G401 (cell line): ENCODE results near the gene DOK6. TPM values are rescaled to one million over a fixed set of nuclear protein-coding genes. Genes with fewer than 3 reads are reported as not detected.

ENCODE experiments used
- DNase-seq: peaks from one replicate; pipeline ENCODE4 v3.0.0-alpha.2; 2015; ENCODE audit warnings: low spot score
- in situ Hi-C: cut with HindIII; loops from 2 replicates; pipeline ENCODE4 v1.10.0; 2016; ENCODE audit warnings: low sequenced_read_pairs, mixed read lengths
- total RNA-seq: library from RNA; depleted of rRNA; stranded (reverse); fragments of >200 nt; shearing (Covaris generic); gene quantifications from 2 replicates; pipeline ENCODE4 v1.2.3, GENCODE V29; 2014

Gene DOK6
- total RNA-seq, 1 experiment from 2014 or later: 0.10 TPM

DNA sequence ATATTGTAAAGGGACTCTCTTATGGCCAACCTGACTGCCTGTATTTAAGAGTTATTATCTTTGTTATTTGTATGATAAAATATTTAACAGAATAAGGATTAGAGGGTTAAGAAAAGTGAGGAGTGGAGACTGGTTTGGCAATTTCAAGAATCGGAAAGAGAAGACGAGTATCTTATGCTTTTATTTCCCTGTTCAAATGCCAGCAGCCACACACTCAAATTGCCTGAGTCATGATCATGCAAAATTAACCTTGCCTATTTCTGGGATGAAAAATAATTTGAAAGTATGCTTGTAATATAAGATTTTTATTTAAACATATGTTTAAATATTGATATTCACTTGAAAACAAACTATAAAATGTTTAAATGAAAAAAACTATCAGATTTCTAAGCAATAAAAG, 358.4 kb downstream of the DOK6 start:
- DNase-seq: no peak
- in situ Hi-C loops: no loop called here

DNA sequence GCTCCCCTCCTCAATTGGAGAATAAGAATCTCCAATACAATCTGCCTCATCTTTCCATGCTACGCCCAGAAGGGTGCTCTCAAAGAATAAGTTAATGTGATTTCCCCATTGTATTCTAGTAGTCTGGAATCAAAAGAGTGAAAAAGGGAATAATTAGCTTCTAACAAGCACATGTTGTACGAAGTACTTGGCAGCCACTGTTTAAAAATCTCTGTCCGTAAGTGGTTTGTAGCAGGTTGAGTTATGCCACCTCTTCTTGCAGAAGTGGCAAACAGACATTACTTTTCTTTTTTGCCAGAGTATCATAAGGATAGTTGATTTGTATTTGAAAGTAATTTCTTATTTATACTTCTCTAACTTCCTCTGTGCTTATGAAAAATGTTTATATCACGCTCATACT, 362.3 kb downstream of the DOK6 start:
- DNase-seq: no peak
- in situ Hi-C loops: no loop called here

DNA sequence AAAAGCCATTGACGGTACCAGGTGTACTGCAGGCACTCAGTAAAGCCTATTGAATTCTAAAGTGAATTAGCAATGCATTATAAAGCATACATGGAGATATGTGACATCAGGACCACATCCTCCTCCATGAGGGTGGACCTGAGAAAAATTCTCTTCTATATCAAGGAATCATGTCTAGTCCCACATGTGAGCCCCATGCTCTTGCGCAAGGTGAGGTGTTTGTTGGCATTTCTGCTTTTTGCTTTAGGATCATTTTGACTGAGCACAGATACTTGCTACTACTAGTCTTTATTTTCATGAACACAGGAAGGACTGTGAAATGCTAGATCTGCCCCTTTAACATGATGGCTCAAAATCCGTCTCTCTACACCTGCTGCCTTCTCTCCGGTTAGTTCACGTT, 363.1 kb downstream of the DOK6 start:
- in situ Hi-C loops: no loop called here
- no peak for DNase-seq

DNA sequence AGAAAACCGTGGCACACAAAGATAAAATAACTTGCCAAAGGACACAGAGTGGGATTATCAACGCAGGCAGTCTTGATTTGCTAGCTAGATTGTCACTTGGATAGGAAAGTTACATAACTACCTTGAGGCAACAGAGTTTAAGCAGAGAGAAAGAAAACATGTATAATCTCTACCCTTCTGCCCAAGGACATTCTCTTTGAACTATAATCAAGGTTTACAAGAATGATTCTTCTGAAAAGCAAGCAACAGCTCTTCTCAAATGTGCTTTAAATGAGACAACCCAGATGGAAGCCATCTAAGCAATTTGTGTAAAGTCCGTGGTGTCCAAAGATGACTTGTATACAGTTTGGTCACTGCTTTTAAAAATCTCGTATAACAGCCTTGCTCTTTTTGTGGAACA, 369.6 kb downstream of the DOK6 start:
- no peak for DNase-seq
- in situ Hi-C loops: no loop called here

DNA sequence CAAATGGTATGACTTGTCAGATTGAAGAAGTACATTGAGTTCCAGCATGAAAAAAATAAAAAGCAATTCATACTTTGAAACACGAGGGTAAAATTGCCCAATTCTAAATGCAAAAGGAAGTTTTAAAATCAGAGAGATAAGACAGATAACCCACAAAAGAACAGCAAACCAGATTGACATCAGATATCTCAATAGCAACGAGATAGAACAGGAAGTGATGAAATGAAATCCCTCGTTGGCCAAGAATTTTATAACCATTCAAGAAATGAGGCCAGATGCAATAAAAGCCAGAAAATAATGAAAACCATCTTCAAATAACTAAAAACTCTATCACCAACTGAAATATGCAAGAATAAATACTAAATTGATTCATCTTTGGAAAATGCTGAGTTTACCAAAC, 374.1 kb downstream of the DOK6 start:
- DNase-seq: no peak
- in situ Hi-C loops: no loop called here

DNA sequence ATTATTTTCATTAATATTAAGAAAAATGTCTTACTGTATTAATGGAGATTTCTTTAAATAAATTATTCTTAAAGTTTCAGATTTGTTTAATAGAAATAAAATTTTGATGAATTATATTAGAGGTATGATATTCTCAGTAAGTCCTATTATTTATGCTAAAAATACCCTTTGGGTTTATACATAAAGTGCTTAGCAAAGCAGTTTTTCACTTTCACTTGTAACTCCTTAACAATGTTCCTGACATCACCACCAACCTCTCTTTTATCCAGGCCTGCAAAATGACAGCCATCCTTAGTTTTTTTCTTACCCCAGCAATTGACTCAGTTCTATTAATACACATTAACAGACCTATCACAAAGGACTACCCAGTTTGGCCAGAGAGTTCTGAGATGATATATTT, 376.6 kb downstream of the DOK6 start:
- in situ Hi-C loops: no loop called here
- no peak for DNase-seq

DNA sequence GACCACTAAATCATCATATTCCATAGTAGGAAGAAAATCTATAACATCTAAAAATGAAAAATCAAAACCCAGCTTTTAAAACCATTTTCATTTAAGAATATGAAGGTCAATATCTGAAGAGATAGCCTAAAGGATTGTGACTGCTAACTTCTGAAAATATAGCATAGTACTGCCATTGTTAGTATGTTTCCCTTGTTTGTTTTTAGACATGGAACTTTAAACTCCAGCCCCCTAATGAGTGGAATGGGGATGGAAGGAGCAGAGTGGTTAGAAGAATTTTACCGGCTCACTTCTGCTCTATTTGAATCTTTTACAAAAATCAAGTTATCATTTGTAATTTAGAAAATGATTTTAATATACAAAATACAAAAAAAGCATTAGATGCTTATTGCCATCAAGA, 378.0 kb downstream of the DOK6 start:
- in situ Hi-C loops: no loop called here
- DNase-seq: no peak

DNA sequence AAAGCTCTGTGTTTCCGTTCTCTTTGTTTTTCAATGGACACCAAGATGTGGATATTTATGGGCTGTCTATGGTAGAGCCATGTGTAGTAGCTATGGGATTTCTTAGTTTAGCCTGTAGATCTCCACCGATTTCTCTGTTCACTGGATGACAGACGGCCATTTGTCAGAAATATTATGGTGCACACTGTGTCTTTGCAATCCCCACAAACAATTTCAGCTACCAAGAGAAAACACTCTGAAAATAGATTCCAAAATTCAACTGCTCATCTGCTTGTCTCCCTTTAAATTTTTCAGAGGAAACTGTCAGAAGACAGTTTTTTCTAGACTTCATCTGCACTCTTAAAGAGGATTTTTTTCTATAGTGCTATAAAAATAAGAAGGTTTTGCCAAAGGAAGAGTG, 380.2 kb downstream of the DOK6 start:
- DNase-seq: no peak
- in situ Hi-C loops: no loop called here

DNA sequence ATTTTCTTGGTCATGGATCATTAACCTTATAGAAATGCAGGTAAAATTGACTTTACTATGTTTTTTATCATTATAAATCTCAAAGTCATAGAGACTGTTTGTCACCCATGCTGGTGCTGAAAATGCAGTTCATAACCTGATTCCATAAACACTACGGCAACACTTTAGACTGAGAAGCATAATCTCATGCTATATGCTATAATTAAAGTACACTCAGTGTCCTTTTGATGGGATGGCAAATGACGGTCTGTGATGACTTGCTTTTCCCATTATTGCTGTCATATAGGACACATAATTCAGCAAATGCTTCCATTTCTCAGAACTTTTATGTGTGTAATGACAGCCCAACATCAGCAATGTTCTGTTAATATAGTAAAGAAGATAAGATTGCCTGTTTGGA, 384.1 kb downstream of the DOK6 start:
- DNase-seq: no peak
- in situ Hi-C loops: no loop called here

DNA sequence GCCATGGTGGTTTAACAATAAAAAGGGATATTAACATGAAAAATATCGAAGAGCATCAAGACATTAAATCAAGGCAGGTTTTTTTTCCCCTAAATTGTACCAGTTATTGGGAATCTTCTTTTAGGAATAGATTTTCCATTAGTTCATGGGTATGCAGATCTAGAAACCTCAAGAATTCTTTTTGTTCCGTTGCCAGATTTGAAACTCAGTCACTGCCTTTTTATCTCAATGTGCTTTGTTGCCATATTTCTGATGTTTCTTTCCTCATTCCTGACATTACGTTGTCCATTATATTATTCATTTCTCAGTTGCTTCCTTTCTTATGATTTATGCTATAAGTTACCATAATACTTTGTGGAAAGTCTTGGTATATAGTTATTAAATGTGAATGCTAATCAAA, 384.8 kb downstream of the DOK6 start:
- no peak for DNase-seq
- in situ Hi-C loops: no loop called here

DNA sequence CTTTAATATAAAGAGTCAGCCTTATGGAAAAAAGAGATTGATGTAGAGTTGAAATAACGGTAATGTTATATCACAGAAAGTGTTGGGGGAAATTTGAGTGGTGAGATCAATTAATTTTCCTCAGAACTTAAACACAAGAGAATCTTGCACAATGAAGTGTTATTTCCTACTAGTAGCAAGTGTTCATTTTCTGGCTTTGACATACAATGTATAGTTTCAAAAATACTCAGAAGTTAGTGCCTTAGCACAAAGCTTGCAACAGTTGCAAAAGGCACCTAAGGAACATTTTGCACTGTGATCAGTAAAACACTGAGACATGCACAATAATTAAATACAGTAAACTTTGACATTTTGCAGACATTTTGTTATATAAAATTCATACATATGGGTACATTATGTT, 385.7 kb downstream of the DOK6 start:
- DNase-seq: no peak
- in situ Hi-C loops: no loop called here

DNA sequence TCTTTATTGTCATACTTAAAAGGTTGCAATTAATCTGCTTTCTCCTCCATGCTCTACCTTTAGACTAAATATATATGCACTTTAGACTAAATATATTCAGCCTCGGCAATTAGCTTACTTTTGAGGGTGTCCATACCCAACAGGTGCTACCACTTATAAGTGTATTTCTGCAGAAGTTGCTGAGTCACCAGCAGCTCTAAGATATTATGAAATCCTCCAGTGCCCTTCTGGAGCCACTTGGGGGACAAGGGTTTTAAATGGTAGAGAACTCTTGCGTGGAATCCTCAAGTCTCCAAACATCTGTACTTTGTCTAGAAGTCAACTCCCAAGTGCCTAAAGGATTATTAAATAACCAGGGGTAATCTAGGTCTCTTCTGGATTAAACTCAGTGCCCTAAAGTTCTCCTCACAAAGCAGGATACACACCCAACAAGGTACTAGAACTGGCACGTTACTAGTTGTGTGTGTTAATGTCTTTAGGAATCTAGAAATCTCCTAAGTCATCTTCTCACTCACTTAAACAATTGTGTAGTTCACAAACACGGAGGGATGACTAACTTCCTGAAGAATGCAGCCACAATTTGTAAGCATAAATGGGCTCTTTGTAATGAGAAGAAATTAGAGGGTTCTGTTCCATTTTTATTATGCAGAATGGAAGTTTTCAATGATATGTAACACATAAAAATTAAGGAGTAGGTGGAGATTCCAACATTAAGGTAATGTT, 387.3 kb downstream of the DOK6 start:
- in situ Hi-C loops: no loop called here
- no peak for DNase-seq

DNA sequence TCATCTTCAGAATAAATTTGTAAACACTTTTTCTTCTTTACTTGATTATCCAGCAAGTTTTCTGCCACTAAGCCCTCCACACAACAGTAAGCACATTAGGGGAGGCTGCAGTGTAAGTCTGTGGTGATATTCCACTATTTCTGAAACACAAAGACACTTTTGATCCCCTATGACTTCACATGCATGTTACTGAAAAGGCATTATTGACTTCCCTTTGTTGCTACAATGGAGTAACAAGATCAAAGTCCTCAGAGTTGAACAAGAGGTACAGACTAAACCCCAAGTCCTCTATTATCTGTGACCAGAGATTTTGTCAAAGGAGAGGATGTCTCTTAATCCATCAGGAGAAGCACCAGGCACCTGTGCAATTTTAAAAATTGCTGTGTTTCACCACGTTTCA, 389.1 kb downstream of the DOK6 start:
- no peak for DNase-seq
- in situ Hi-C loops: no loop called here

DNA sequence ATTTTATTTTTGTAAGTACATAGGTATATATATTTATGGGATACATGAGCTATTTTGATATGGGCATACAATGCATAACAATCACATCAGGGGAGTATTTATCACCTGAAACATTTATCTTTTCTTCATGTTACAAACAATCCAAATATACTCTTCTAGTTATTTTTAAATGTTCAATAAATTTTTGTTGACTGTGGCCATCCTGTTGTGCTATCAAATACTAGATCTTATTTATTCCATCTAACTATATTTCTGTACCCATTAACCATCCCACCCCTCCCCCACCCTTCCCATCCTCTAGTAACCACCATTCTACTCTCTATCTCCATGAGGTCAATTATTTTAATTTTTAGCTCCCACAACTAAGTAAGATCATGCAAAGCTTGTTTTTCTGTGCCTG, 390.0 kb downstream of the DOK6 start:
- in situ Hi-C loops: no loop called here
- no peak for DNase-seq

DNA sequence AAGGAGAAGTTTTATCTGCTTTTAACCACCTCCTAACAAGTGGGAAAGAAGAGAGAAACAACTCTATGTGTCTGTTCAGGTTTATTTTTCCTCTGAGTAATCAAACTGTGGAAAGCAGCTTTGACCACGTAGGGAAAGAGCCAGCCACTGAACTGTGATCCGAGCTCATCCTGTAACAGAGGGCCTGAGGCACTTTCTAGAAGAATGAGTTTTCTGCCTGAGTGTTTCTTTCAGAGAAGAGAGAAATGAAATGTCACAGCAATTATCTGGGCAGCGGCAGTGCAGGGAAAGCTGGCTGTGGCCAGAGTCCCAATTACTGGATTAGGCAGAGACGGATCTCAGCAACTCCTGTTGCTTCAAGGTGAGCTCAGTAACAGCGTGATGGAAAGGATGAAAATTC, 395.1 kb downstream of the DOK6 start:
- in situ Hi-C loops: no loop called here
- DNase-seq: no peak

DNA sequence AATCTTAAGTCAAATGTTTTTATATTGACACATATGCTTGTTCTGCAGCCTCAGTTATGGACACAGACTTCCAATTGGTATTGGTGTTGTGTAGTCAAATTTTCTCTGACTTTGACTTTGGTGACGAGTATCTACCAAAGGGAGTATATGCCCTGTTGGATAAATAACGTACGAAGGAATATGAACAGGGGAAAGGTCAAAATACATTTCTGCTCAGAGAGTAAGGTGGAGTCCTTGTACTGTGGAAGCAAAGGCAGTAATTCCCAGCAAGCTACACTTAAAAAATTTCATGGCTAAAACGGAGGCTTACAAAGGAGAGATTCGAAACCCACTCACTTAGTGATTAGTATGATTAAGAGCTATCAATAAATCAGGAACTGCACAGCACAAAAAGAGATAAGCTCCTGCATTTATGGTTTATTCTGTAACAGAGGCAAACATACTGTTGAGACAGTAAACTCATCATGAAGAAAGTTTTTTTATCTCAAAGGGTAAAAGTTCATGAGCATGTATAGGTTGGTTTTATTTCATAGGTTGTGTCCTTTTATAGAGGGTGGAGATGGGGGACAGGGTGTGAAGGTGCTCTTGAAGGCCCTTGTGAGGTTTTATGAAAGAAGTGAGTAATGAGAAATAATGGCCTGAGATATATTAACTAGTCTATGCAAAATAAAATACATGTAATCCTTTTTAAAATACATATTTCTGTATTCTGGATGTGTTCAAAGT, 404.3 kb downstream of the DOK6 start:
- DNase-seq: no peak
- in situ Hi-C loops: no loop called here

DNA sequence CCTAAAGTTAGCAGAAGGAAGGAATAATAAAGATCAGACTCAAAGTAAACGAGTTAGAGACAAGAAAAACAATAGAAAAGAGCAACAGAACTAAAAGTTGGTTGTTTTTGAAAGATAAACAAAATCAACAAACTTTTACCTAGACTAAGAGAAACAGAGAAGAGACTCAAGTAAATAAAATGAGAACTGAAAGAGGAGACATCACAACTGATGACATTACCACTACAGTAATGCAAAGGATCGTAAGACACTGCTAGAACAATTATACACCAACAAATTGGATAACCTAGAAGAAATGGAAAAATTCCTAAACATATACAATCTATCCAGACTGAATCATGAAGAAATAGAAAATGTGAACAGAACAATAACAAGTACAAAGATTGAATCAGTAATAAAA, 407.7 kb downstream of the DOK6 start:
- DNase-seq: no peak
- in situ Hi-C loops: no loop called here

DNA sequence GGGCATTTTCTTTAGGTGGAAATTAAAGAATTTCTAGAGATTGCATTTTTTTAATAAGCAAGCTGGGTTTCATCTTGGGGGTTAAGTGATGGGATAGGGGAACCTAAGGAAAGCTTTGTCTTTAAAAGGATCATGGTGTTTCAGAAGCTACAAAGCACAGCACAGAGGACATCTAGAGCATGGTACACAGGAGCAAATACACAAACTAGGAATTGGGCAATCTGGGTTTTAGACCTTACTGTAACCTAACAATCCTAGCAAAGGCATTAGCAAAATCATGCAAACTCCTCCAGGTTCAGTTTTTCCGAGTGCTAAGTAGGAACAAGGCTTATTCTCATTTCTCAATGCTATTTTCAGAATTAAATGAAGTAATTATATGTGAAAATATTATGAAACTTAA, 412.9 kb downstream of the DOK6 start:
- in situ Hi-C loops: no loop called here
- DNase-seq: no peak

DNA sequence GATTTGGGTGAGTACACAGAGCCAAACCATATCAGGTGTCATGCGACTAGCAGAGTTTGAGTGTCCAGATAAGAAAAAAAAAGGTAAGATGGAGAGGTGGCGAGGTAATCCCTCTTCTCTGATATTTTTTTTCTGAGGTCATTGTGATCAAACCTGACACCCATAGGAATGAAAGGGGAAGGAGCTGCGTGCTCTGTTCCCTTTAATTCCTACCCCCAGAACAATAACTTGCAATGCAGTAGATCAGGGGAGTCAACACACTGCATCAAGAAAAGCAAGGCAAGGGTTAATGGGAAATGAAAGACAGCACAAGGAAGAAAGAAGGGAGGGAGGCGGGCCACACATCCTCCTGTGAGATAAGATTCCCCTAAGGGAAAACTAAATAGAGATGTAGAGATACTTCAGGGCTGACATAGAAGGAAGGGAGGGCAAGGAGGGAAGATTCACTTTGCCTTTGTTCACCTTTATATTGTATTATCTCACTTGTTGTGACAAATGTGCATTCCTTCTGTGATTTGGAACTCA, 414.2 kb downstream of the DOK6 start:
- in situ Hi-C loops: no loop called here
- no peak for DNase-seq

DNA sequence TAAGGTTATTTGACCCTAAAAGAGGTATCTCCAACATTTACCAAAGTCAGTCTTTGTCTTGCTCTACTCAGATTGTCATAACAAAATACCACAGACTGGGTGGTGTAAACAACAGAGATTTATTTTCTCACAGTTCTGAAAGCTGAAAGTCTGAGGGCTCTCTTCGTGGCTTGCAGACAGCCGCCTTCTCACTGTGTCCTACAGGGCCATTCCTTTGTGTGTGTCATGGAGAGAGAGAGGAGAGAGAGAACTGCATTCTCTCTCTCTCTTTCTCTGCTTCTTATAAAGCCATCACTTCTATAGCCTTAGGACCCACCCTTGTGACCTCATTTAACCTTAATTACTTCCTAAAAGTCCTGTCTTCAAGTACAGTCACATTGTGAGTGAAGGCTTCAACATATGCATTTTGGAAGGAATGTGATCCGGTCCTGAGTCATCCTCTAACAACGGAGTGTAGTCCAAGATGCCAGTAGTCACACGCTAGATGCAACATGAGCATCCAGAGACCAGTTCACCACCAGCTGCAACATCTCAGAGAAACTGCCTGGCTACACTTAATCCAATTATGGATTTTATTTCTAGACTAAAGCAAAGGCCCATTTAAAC, 416.8 kb downstream of the DOK6 start:
- DNase-seq: no peak
- in situ Hi-C loops: no loop called here

DNA sequence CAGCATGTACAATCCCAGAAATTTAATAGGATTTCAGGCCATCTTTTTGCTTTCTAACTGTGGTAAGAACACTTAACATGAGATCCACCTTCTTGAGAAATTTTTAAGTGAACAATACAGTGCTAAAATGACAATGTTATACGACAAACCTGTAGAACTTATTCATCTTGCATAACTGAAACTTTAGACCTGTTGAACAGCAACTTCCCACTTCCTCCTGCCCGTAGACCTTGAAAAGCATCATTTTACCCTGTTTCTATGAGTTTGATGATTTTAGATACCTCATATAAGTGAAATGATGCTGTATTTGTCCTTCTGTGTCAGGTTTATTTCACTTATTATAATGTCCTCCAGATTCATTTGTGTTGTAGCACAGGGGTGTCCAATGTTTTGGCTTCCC, 418.8 kb downstream of the DOK6 start:
- in situ Hi-C loops: no loop called here
- no peak for DNase-seq
